T-helper 2 cell (primary cell): ENCODE results near the gene TMEM198.

Source experiments
- DNase-seq, 5 experiments: peaks; one replicate each; pipeline versions ENCODE4 v3.0.0 to v3.0.0-alpha.2; 2012 to 2022

The TMEM198 gene

GRCh38 chr2:219509780-219510511, 33.9 kb upstream of the TMEM198 start:
- peak in 3 of 5 experiments; percentile 17 to 57 (median 36) for DNase-seq

GRCh38 chr2:219510512-219511135, 33.2 kb upstream of the TMEM198 start:
- DNase-seq, result no peak

- no peak for DNase-seq
Measured at GRCh38 chr2:219511547-219512325, 32.1 kb upstream of the TMEM198 start.

- DNase-seq, result no peak
Measured at GRCh38 chr2:219512524-219513216, 31.2 kb upstream of the TMEM198 start.

- no peak for DNase-seq
Measured at GRCh38 chr2:219513787-219514186, 30.0 kb upstream of the TMEM198 start.

GRCh38 chr2:219514196-219514761, 29.5 kb upstream of the TMEM198 start, which contains the start of gene ASIC4:
Gene ASIC4, plus strand, starts transcription at chr2:219514482. Its CDS starts 243 bp downstream, at chr2:219514725.
- peak in 1 of 5 experiments; percentile 61 for DNase-seq

- no peak for DNase-seq
Measured at GRCh38 chr2:219514836-219515235, 29.0 kb upstream of the TMEM198 start.

GRCh38 chr2:219515874-219516629, 27.8 kb upstream of the TMEM198 start:
- DNase-seq, result no peak

- no peak for DNase-seq
Measured at GRCh38 chr2:219516888-219517287, 26.9 kb upstream of the TMEM198 start.

GRCh38 chr2:219517954-219518778, 25.7 kb upstream of the TMEM198 start:
- no peak for DNase-seq

- DNase-seq, result no peak
Measured at GRCh38 chr2:219519526-219519916, 24.3 kb upstream of the TMEM198 start.

GRCh38 chr2:219520079-219520478, 23.7 kb upstream of the TMEM198 start:
- DNase-seq, result no peak

GRCh38 chr2:219521066-219521880, 22.6 kb upstream of the TMEM198 start:
- DNase-seq, result no peak

- no peak for DNase-seq
Measured at GRCh38 chr2:219522111-219523030, 21.5 kb upstream of the TMEM198 start.

- DNase-seq, result no peak
Measured at GRCh38 chr2:219523031-219523671, 20.7 kb upstream of the TMEM198 start.

- no peak for DNase-seq
Measured at GRCh38 chr2:219524817-219525216, 19.0 kb upstream of the TMEM198 start.

GRCh38 chr2:219525533-219526232, 18.1 kb upstream of the TMEM198 start:
- DNase-seq, result no peak
